ENCODE measurements around the gene TENM4.

TENM4 gene

DNA sequence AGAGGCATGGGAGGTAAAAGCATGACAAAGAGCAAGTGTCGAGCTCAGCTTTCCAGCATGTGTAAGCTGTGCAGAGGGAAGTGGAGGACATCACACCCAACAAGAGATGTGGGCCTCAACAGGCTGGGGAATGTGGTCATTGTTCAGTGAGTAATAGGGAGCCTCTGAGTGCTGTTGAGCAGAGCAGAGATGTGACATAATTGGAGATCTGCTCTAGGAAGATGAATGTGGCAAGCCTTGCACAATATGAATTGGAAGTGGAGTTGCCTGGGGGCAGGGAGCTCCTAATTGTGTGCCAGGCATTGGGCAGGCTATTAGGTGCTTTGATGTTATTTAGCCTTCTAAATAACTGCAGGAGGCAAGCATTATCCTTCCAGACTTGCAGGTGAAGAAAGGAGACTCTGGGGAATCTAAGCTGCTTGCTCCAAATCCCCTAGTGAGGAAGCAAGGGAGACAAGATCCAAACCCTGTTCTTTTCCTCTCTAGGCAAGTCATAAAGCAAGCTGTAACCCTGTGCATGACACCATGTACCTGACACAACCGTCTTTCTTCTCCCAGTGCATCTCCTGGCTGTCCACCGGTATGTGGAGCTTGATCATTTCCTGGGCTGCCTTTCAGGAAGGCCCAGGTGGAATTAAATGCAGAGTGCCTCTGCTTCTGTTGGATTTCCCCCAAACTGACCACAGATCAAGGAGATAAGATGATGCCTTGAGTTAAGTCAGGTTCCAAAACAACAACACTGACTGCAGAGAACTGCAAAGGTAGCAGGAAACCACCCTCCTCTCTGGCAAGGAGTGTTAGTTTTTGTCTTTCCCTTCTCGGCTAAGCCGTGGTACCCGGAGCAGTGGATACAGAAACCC is 221.4 kb downstream of the TENM4 start:
- DNase-seq (ENCODE audit: extremely low read depth, low read depth): no peak

DNA sequence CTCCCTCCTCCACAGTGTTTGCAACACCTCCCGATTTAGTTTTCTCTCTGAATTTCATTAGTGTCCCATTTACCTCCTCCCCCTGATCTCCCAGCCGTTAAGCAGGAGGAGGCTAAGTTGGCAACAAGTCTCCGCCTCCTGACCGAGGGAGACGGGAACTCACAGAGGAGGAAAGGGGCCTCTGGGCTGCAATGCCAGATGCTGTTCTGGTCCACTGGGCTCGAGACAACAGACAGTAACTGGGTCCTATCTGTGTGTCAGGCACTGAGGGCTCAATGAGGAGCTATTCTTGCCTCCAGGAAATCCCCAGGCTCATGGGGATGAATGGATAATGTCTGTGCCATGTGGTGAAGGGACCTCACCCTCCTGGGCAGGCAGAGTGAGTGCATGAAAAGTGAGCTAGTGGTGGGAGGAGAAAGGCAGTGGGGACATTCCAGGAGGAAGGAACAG is 228.1 kb downstream of the TENM4 start:
- DNase-seq (ENCODE audit: extremely low read depth, low read depth): no peak
- no peak for TF ChIP-seq CTCF (IDR thresholded peaks at IDR 0.05; ENCODE audit: low read depth, low read length)

More for the DNA sequence above, 221.4 kb downstream of the TENM4 start:
- TF ChIP-seq CTCF (IDR thresholded peaks at IDR 0.05; ENCODE audit: low read depth, low read length): no peak

DNA sequence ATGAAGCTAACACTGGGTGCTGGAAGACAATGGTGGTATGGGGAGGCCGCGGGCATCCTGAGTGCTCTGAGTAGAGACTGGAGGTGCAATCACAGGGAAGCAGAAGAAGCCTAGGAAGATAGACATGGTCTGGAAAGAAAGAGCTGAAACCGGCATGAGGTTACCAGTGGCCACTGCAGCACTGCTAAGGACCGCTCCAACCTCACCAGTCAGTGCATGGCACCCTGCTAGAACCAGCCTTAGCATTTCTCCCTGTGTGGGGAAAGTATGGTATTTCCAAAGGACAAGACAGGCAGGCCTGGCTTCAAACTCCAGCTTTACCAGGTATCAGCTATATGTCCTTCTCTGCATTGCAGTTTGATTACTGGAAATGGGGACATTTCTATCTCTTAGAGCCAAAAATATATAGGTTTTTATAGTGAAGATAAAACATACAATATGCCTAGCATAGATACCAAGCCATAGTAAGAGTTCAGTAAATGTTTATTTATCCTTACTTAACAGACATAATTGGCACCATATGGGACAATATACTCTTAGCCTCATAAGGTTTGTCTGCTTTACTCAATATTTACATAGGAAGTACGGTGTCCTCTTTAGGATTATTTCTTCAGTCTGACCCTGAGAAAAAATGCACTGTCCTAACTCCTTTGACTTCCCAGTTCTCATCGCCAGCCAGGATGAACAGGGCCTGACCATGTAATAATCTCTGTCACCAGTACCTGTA is 231.1 kb downstream of the TENM4 start:
- DNase-seq (ENCODE audit: extremely low read depth, low read depth): no peak
- no peak for TF ChIP-seq CTCF (IDR thresholded peaks at IDR 0.05; ENCODE audit: low read depth, low read length)

DNA sequence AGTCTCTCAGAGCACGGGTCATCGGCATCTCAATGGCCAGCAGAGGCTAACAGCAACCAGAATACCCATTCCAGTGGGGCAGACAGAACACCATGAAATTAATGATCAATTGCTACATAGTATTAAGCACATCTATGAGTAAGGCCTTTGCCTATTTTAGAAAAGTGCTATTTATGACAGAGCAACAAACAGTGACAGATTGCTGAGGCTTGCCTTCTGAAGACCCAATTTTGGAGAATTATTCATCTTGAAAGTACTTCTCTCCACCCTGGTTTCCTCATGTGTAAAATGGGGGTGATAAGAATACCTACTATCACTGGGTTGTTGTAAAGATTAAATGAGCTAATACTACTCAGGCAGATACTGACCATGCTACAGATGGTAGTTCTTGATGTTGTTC is 232.7 kb downstream of the TENM4 start:
- no peak for TF ChIP-seq CTCF (IDR thresholded peaks at IDR 0.05; ENCODE audit: low read depth, low read length)
- DNase-seq (ENCODE audit: extremely low read depth, low read depth): no peak

- no peak for DNase-seq (ENCODE audit: extremely low read depth, low read depth)
- TF ChIP-seq CTCF (IDR thresholded peaks at IDR 0.05; ENCODE audit: low read depth, low read length): no peak
Observed at GRCh38 chr11:79206951-79207350, 233.9 kb downstream of the TENM4 start.

GRCh38 chr11:79205786-79206185 is 235.0 kb downstream of the TENM4 start:
- no peak for TF ChIP-seq CTCF (IDR thresholded peaks at IDR 0.05; ENCODE audit: low read depth, low read length)
- DNase-seq (ENCODE audit: extremely low read depth, low read depth): no peak

All from AG09319 (cell line).